ENCODE results near the gene GPX5. TPM values are rescaled to one million over a fixed set of nuclear protein-coding genes. Genes with fewer than 3 reads are reported as not detected.

GPX5 gene
- polyA plus RNA-seq, 3 donors: not detected

DNA sequence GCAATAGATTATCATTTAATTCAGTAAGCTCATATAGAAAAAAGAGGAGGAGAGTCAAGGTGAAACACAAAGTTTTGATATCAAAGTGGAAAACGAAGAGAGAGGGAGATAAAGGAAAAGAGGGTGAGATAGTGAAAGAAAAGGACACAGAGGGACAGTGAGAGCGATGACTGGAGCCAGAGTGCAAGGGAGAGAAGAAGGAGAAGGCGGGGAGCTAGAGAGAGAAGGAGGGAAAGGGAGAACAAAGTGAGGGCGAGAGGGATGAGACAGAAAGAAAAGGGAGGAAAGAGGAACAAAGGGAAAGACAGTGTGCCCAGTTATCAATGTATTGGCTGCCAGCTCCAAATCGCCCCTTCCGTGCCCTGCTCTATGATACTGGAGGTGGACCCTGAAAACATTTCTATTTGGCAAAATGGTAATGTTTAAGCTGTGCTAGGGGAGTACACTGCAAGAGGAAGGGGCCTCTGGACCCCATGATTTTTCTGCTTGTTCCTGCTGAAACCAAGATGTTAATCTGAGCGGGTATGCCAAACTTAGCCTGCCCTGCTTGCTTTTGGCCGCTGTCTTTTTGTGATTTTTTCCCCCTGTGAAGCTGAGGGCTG, 27.8 kb downstream of the GPX5 start:
- DNase-seq (ENCODE audit: low read depth in 3 of 3, low spot score in 2 of 3): no peak

DNA sequence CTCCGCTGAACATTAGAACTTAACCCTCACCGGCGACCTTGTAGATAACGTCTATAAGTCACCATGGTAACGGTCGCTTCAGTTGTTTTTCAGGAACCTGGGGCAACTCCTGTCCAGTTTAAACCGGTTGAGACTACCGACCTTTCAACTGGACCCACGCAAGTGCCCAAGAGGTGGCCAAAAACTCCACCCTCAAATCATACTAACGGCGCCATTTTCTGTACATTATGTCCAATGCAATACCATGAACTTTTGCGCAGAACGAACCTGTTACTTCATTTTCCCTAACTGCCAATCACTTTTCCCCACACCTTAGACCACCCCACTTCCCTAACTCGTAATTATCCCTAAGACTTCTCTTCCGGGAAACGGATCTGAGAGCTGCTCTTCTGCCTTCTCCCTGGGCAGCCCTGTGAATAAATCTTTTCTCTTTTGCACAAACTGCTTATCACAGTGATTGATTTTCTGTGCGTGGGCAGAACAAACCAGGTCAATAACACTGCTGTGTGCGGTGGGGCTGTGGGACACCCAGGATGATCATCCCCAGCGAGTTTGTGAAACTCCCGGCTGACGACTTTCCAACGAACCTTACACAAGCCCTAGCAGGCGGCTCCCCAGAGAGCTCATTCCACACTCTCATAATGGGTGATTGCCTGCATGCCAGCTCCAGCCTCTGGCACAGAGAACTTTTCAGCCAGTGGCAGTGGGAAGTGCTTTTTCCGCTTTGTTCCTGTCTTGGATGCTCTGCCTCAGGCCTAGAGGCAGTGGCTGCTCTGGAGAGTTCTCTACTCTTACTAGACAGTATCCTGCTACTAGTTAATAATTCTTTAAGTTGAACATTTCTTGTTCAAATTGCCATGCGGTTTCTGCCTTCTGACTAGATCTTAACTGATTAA, 28.6 kb downstream of the GPX5 start:
- no peak for DNase-seq (ENCODE audit: low read depth in 3 of 3, low spot score in 2 of 3)

DNA sequence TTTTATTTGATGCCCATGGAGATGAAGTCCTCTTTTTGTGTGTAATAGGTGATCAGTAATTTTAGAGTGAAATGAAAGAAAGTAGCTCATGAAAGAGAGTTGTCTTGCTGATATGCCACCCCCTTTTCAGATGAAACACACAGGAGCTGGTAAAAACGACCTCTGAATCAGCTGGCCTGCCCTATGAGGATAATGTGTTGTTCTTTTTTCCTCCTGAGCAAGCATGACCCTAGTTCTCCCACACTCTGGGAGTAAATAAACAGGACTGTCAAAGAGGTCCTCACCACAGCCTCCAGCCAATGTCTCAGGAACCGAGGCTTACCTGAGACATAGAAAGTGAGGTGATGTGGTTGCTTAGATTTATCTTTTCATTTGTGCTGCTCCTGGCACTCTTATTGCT, 29.5 kb downstream of the GPX5 start:
- DNase-seq (ENCODE audit: low read depth in 3 of 3, low spot score in 2 of 3): no peak

DNA sequence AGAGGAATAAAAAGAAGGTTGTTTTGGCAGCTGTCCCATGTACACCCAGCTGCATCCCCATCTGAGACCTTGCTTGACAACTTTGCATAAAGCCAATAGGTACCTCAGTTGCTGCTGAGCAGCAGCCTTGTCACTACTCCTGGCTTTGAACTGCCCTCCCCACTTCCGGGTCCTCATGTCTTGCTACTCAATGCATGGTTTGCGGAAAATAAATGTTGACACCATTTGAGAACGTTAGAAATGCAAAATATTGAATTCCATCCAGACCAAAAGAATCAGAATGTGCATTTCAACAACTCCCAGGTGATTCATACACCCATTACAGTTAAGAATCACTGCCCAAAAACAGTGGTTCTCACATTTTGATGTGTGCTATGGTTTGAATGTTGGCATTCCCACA, 32.9 kb downstream of the GPX5 start:
- DNase-seq (ENCODE audit: low read depth in 3 of 3, low spot score in 2 of 3): no peak

DNA sequence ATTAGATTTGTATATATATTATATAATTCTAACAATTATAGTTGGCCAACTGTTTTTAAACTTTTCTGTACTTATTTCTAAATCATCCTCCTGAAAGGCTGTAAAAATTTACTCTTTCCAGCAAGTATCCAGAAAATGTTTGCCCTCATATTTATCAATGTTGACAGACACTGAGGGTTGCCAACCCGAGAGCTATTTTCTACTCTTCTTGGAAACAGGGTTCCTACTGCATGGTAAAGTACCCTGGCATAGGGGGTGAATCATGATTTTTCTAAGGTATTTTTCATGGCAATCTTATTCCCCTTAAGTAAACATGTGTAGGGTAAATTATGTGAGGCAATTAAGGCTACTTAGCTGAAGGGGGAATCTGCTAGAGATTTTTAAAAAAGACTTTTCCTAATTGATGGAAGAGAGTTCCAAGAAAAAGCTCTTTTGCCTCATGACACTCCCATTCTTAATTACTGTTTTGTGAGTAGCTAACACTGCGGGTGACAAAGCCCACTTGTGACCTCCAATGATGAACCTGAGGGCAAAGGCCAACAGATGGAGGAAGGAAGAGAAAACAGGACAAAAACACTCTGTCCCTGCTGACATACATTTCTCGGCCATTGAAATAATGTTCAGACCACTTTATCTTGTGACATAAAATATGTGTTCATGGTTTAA, 37.9 kb downstream of the GPX5 start:
- no peak for DNase-seq (ENCODE audit: low read depth in 3 of 3, low spot score in 2 of 3)

DNA sequence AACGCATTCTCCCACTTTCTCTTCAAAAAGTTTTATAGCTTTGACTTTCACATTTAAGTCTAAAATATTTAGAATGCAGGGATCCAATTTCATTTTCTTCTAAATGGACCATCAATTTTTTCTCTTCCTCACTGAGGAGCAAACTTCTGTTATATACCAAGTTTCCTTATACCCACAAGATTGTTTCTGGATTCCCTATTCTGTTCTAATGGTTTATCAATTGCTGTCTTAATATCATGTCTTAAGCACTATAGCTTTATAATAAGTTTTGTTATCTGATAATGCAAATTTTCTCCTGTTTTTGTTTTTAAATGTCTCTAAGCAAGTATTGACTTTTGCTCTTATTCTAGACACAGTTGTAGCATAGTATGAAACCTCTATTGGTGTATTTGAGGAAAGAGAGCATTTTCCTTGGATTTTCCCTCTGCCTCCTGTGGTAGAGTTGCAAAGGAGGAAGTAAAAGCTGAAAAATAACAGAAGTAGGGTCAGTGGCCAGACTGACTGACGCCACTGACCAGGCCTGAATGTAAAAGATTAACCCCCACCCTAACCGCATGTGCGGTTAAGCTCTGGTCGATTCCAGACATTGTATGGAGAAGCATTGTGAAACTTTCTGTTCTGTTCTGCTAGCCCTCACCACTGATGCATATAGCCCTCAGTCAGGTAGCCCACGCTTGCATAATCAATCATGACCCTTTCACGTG, 40.3 kb downstream of the GPX5 start:
- DNase-seq (ENCODE audit: low read depth in 3 of 3, low spot score in 2 of 3): no peak

DNA sequence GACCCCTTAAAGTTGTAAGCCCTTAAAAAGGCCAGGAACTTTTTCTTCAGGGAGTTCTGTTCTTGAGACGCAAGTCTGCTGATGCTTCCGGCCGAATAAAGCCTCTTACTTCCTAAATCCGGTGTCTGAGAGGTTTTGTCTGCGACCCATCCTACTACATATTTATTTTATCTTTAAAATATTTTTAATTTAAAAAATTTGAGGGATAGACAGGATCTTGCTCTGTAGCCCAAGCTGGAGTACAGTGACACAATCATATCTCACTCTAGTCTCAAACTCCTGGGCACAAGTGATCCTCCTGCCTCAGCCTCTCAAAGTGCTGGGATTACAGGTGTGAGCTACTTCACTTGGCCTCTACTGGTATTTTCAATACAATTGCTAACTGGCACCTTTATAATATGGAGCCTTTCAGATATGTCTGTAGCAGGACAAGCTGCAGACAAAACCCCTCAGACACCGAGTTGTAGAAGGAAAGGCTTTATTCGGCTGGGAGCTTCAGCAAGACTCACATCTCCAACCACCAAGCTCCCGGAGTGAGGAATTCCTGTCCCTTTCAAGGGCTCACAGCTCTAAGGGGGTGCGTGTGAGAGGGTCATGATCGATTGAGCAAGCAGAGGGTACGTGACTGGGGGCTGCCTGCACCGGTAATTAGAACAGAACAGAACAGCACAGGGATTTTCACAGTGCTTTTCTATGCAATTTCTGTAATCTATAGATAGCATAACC, 41.0 kb downstream of the GPX5 start:
- DNase-seq (ENCODE audit: low read depth in 3 of 3, low spot score in 2 of 3): no peak

DNA sequence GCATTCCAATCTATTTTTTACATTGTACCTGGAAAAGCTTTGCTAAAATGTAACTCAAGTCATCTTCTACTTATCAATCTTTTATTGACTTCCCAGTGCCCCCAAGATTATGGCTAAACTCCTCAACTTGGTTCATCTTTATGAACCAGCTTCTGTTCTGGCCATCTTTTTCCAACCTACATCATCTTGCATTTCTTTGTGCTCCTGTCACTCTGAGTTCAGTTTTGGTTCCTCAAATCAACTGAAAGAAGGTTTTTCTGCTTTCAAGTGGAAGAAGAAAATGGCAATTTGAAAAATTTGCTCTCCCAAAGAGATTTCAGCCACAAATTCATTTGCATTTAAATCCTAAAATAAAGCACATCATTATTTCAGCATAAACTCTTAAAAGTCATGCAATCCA, 41.8 kb downstream of the GPX5 start:
- DNase-seq (ENCODE audit: low read depth in 3 of 3, low spot score in 2 of 3): no peak

DNA sequence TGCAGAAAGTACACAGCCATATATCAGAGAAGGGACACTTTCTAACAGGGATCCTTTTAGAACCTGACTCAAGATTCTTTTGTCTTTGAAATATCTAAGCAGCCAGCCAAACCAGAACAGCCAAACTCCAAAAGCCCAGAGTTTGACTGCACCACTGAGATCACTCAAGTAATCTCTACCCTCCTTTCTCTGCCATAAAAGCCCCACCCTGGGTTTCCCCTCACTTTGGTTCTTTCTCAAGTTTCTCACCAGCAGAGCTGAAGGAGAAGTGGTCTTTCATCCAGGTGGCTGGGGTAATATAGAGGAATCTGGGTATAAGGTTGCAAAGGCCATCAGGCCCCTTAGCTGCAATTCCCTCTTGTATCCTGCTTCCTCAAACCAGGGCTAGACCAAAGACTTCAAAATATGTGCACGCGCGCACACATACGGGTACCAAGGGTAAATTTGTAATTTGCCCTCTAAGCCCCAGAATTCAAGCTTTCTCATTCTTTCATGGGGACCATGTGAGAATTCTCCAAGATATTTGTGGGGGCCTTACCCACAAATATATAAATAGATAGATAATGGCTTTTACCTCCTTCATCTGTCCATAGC, 42.9 kb downstream of the GPX5 start:
- DNase-seq (ENCODE audit: low read depth in 3 of 3, low spot score in 2 of 3): no peak

DNA sequence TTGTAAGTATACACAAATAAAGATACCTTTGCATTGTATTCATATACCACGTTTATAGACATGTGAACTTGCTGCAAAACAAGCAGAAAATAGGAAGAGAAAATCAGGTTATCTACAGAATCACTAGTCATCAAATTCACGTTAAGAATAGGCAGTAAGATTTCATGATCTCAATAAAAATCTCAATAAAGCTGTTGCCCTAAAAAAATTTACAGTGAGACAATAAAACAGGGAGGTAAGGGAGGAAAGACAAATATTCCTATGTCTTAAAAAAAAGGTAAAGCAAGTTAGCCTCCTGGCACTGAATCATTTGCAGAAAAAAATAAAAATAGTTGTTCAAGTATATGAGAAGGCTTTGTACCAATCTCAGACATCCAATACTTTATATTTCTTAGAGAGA, 44.1 kb downstream of the GPX5 start:
- no peak for DNase-seq (ENCODE audit: low read depth in 3 of 3, low spot score in 2 of 3)

DNA sequence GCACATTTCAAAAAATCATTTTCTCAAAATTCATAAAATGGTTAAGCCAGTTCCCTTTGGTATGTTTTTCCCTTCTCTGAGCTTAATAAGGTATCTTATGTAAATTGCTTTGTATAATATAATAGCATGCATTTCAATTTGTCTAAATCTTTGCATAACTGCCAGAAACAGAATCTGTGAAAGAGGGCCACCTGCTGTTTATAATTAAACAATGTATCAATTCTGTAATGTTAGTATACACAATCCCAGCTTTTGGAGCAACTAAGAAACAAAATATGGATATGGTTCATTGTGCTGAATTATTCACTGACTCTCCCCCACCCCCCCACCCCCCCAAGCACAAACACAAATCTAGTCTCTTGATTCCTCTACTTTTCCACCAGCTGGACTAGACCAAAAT, 54.8 kb downstream of the GPX5 start:
- DNase-seq (ENCODE audit: low read depth in 3 of 3, low spot score in 2 of 3): no peak

DNA sequence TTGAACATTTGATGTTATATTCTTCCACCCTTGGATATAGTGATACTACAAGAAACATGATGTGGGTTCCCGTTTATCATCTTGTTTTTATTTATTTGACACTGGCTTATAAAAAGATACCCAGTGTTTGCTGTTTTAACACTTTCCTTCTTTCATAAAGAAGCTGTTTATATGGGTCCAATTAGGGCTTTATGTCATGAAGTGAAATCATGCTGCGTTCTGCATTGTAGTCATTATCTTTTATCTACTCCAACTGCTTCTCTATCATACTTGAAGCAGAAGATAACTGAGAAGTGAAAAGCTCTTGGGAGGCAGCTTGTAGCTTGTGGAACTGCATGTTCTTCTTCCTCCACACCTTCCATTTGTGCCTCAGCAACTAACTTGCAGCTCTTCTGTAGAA, 57.8 kb downstream of the GPX5 start:
- no peak for DNase-seq (ENCODE audit: low read depth in 3 of 3, low spot score in 2 of 3)

Other genes starting within 250 kb of the GPX5 start
- 10 to 100 TPM in 1 of 3 donors, 1 to 10 TPM in 2; 9.6 to 10.5 (median 9.8) TPM for gene PGBD1, start 244.3 kb upstream of the GPX5 start, polyA plus RNA-seq (ENCODE audit: insufficient read length in 3 of 3)
- 10 to 100 TPM; 10.7 to 11.9 (median 11.8) TPM for gene ZSCAN31, start 189.7 kb upstream of the GPX5 start, polyA plus RNA-seq (ENCODE audit: insufficient read length in 3 of 3)
- gene ZKSCAN3, start 175.9 kb upstream of the GPX5 start, polyA plus RNA-seq (ENCODE audit: insufficient read length in 3 of 3): 10 to 100 TPM in 1 of 3 donors, 1 to 10 TPM in 2; 9.0 to 10.5 (median 9.8) TPM
- gene ZSCAN12, start 126.1 kb upstream of the GPX5 start, polyA plus RNA-seq (ENCODE audit: insufficient read length in 3 of 3): 10 to 100 TPM; 14.5 to 17.2 (median 15.5) TPM
- gene ZSCAN23, start 82.4 kb upstream of the GPX5 start, polyA plus RNA-seq (ENCODE audit: insufficient read length in 3 of 3): 10 to 100 TPM; 12.4 to 16.6 (median 16.1) TPM
- gene GPX6, start 10.1 kb upstream of the GPX5 start, polyA plus RNA-seq (ENCODE audit: insufficient read length in 3 of 3): not detected

Measured in right renal cortex interstitium (tissue), 3 donors.